WTC11 (cell line): ENCODE measurements around the gene SMKR1. TPM values are rescaled to one million over a fixed set of nuclear protein-coding genes. Genes with fewer than 3 reads are reported as not detected.
"Not testable (repeated sequence)": the region's sequence is repeated elsewhere in the genome, so short reads cannot be mapped to it uniquely, and the experiment has no call there.

ENCODE experiments used
- ATAC-seq: fragments of 200-7000 bp; cut with Tn5 transposase; 2 replicates; pipeline ENCODE4 v1.10.0; 2021; ENCODE audit warnings: mild to moderate bottlenecking, moderate library complexity
- CTCF ChIA-PET: fragments of 300-600 bp; sonication (Branson Sonifier 250); formaldehyde crosslinking; loops from one replicate; lab custom pipeline; 2021; ENCODE audit warnings: antibody characterized with exemption; lab: Charles Lee
- POLR2A ChIA-PET: fragments of 350-600 bp; sonication (Branson Sonifier 250); formaldehyde crosslinking; loops from one replicate; lab custom pipeline; 2021; ENCODE audit warnings: antibody characterized with exemption; lab: Charles Lee
- DNase-seq: peaks from one replicate; pipeline ENCODE4 v3.0.0; 2021; ENCODE audit warnings: low spot score
- H3K27ac Mint-ChIP-seq: 2 replicates; pipeline ENCODE4 v1.8.0; 2021; ENCODE audit warnings: mixed read lengths
- H3K27me3 Mint-ChIP-seq: 2 replicates; pipeline ENCODE4 v1.8.0; 2021; ENCODE audit warnings: low read depth, mild to moderate bottlenecking, moderate library complexity, mixed read lengths
- H3K36me3 Mint-ChIP-seq: 2 replicates; pipeline ENCODE4 v1.8.0; 2021; ENCODE audit warnings: mixed read lengths
- H3K4me1 Mint-ChIP-seq: 2 replicates; pipeline ENCODE4 v1.8.0; 2022; ENCODE audit warnings: mixed read lengths
- H3K4me3 Mint-ChIP-seq: 2 replicates; pipeline ENCODE4 v1.8.0; 2021; ENCODE audit warnings: mild to moderate bottlenecking, moderate library complexity, mixed read lengths
- H3K9me3 Mint-ChIP-seq: 2 replicates; pipeline ENCODE4 v1.8.0; 2021; ENCODE audit warnings: mixed read lengths
- CBFB ChIP-seq: sonication (generic); formaldehyde crosslinking; IDR thresholded peaks from 2 replicates; pipeline ENCODE4 v1.8.1; 2022; ENCODE audit warnings: mild to moderate bottlenecking, low read depth, missing genetic modification reagents
- E2F5 ChIP-seq: sonication (generic); formaldehyde crosslinking; IDR thresholded peaks from 2 replicates; pipeline ENCODE4 v1.8.1; 2022; ENCODE audit warnings: mild to moderate bottlenecking, moderate library complexity, missing genetic modification reagents
- ELF4 ChIP-seq: sonication (generic); formaldehyde crosslinking; IDR thresholded peaks from 2 replicates; pipeline ENCODE4 v1.8.1; 2022; ENCODE audit warnings: low read depth, mild to moderate bottlenecking, moderate library complexity, missing genetic modification reagents
- EMX1 ChIP-seq: fragments of 250-450 bp; sonication (Bioruptor Pico); IDR thresholded peaks from 2 replicates; pipeline ENCODE4 v1.8.0; 2021; ENCODE audit warnings: mild to moderate bottlenecking
- ERG ChIP-seq: fragments of 250-450 bp; sonication (Bioruptor Pico); IDR thresholded peaks from 2 replicates; pipeline ENCODE4 v1.8.0; 2021; ENCODE audit warnings: mild to moderate bottlenecking
- ESRRA ChIP-seq: sonication (generic); formaldehyde crosslinking; IDR thresholded peaks from 2 replicates; pipeline ENCODE4 v1.8.1; 2022; ENCODE audit warnings: mild to moderate bottlenecking, missing genetic modification reagents, borderline replicate concordance
- GABPB1 ChIP-seq: sonication (generic); formaldehyde crosslinking; IDR thresholded peaks from 2 replicates; pipeline ENCODE4 v1.8.1; 2023; ENCODE audit warnings: mild to moderate bottlenecking, missing genetic modification reagents
- MLX ChIP-seq: sonication (generic); formaldehyde crosslinking; IDR thresholded peaks from 2 replicates; pipeline ENCODE4 v1.8.1; 2023; ENCODE audit warnings: mild to moderate bottlenecking, missing genetic modification reagents, moderate library complexity
- NFYB ChIP-seq: sonication (generic); formaldehyde crosslinking; conservative IDR thresholded peaks from 2 replicates; pipeline ENCODE4 v1.8.0; 2022; ENCODE audit warnings: low read depth, missing genetic modification reagents
- NR3C1 ChIP-seq: sonication (generic); formaldehyde crosslinking; conservative IDR thresholded peaks from 2 replicates; pipeline ENCODE4 v1.8.1; 2023; ENCODE audit warnings: low read depth, mild to moderate bottlenecking, missing genetic modification reagents
- PRDM15 ChIP-seq: sonication (generic); formaldehyde crosslinking; IDR thresholded peaks from 2 replicates; pipeline ENCODE4 v1.8.0; 2022; ENCODE audit warnings: missing genetic modification reagents
- SMAD3 ChIP-seq: sonication (generic); formaldehyde crosslinking; IDR thresholded peaks from 2 replicates; pipeline ENCODE4 v1.8.0; 2022; ENCODE audit warnings: missing genetic modification reagents, mild to moderate bottlenecking, borderline replicate concordance
- TEAD1 ChIP-seq: sonication (generic); formaldehyde crosslinking; IDR thresholded peaks from 2 replicates; pipeline ENCODE4 v1.8.0; 2022; ENCODE audit warnings: mild to moderate bottlenecking, missing genetic modification reagents
- TP53 ChIP-seq: sonication (generic); formaldehyde crosslinking; IDR thresholded peaks from 2 replicates; pipeline ENCODE4 v1.8.1; 2023; ENCODE audit warnings: mild to moderate bottlenecking, missing genetic modification reagents
- ZNF232 ChIP-seq: sonication (generic); formaldehyde crosslinking; IDR thresholded peaks from 2 replicates; pipeline ENCODE4 v1.8.0; 2022; ENCODE audit warnings: mild to moderate bottlenecking, missing genetic modification reagents
- ZNF317 ChIP-seq: sonication (generic); formaldehyde crosslinking; IDR thresholded peaks from 2 replicates; pipeline ENCODE4 v1.8.1; 2023; ENCODE audit warnings: low read depth, mild to moderate bottlenecking, moderate library complexity, missing genetic modification reagents, borderline replicate concordance
- total RNA-seq: library from RNA; stranded (reverse); gene quantifications from 3 replicates; pipeline ENCODE4 v1.2.3, GENCODE V29; 2021

SMKR1 gene
- total RNA-seq, 1 experiment from 2014 or later: 0.50 TPM

GRCh38 chr7:129532375-129532774 is 30.0 kb downstream of the SMKR1 start:
- ChIA-PET CTCF (interaction anchor here (1.0 to 3.3 kb wide), 3 partner anchors 10 to 369 kb away, joined by 3 to 14 read pairs (median 3); no protein-coding TSS in a partner anchor), POLR2A (no interaction called here)
- Mint-ChIP-seq H3K27ac (no peak overlapping the region), H3K9me3 (no peaks in the 10 kb centered on the region), H3K36me3 (no peaks in the 10 kb centered on the region), H3K27me3 (no peaks in the 10 kb centered on the region; the same call in 1 of the 2 replicates), H3K4me3 (no peak overlapping the region), H3K4me1 (peaks cover 20% of the 10 kb centered on the region)
- ATAC-seq (no peak), DNase-seq (no peak)
- no peak for TF ChIP-seq ZNF232 (CRISPR knock-in tag)
- no peak for TF ChIP-seq MLX (CRISPR knock-in tag)
- TF ChIP-seq ZNF317 (CRISPR knock-in tag): no peak
- no peak for TF ChIP-seq E2F5 (CRISPR knock-in tag)
- no peak for TF ChIP-seq ERG (CRISPR knock-in tag)
- TF ChIP-seq CBFB (CRISPR knock-in tag): no peak
- TF ChIP-seq GABPB1 (CRISPR knock-in tag): no peak
- TF ChIP-seq NFYB: no peak

- H3K4me3 Mint-ChIP-seq, ATAC-seq, POLR2A ChIA-PET, DNase-seq, H3K27me3 Mint-ChIP-seq, H3K36me3 Mint-ChIP-seq, H3K27ac Mint-ChIP-seq, H3K9me3 Mint-ChIP-seq: not testable (repeated sequence)
- CTCF ChIA-PET: interaction anchor here (0.7 to 3.3 kb wide), 2 partner anchors 73 to 321 kb away, joined by 3 to 14 read pairs; no protein-coding TSS in a partner anchor
- peaks cover 20% of the 10 kb centered on the region for H3K4me1 Mint-ChIP-seq
Observed at GRCh38 chr7:129534558-129535274, 32.4 kb downstream of the SMKR1 start.

- ATAC-seq (no peak), DNase-seq (no peak)
- POLR2A ChIA-PET: no interaction called here
- H3K27ac Mint-ChIP-seq: no peak overlapping the region
- no peaks in the 10 kb centered on the region; the same call in none of the 2 replicates for H3K27me3 Mint-ChIP-seq
- no peaks in the 10 kb centered on the region for H3K36me3 Mint-ChIP-seq
- H3K9me3 Mint-ChIP-seq: no peaks in the 10 kb centered on the region
- TF ChIP-seq TEAD1 (CRISPR knock-in tag) (no peak), E2F5 (CRISPR knock-in tag) (no peak), ESRRA (CRISPR knock-in tag) (no peak), EMX1 (CRISPR knock-in tag) (no peak), NR3C1 (CRISPR knock-in tag) (no peak)
- TF ChIP-seq, all 79 proteins: peak for 0
- Mint-ChIP-seq H3K4me1 (peaks cover 20% of the 10 kb centered on the region), H3K4me3 (no peak overlapping the region)
- CTCF ChIA-PET: interaction anchor here (0.7 kb wide), 1 partner anchor 322 kb away, joined by 3 read pairs; no protein-coding TSS in a partner anchor
Observed at GRCh38 chr7:129535896-129536295, 33.6 kb downstream of the SMKR1 start.

GRCh38 chr7:129536323-129536722 is 34.0 kb downstream of the SMKR1 start:
- Mint-ChIP-seq H3K27ac (no peak overlapping the region), H3K4me3 (no peak overlapping the region), H3K36me3 (no peaks in the 10 kb centered on the region), H3K27me3 (no peaks in the 10 kb centered on the region; the same call in none of the 2 replicates), H3K9me3 (no peaks in the 10 kb centered on the region), H3K4me1 (peaks cover 20% of the 10 kb centered on the region)
- ATAC-seq (no peak), DNase-seq (no peak)
- ChIA-PET POLR2A (no interaction called here), CTCF (no interaction called here)
- TF ChIP-seq ELF4 (CRISPR knock-in tag) (no peak), TP53 (no peak), PRDM15 (CRISPR knock-in tag) (no peak), SMAD3 (CRISPR knock-in tag) (no peak)
